Osteocyte (in vitro differentiated cells): ENCODE results near the gene DEDD2. TPM values are rescaled to one million over a fixed set of nuclear protein-coding genes. Genes with fewer than 3 reads are reported as not detected.

Experiments used
- DNase-seq: peaks from one replicate; pipeline ENCODE4 v3.0.0; 2021; ENCODE audit warnings: mixed read lengths; ENCODE audit not compliant: unreplicated experiment; ENCODE audit errors: extremely low spot score
- H3K27ac Mint-ChIP-seq: one replicate; pipeline ENCODE4 v1.8.0; 2021; ENCODE audit warnings: mild to moderate bottlenecking, mixed read lengths; ENCODE audit not compliant: unreplicated experiment
- H3K27me3 Mint-ChIP-seq: one replicate; pipeline ENCODE4 v1.8.0; 2021; ENCODE audit warnings: mixed read lengths; ENCODE audit not compliant: unreplicated experiment
- H3K36me3 Mint-ChIP-seq: one replicate; pipeline ENCODE4 v1.8.0; 2021; ENCODE audit warnings: mixed read lengths; ENCODE audit not compliant: unreplicated experiment
- H3K4me1 Mint-ChIP-seq: one replicate; pipeline ENCODE4 v1.8.0; 2021; ENCODE audit warnings: mixed read lengths; ENCODE audit not compliant: unreplicated experiment
- H3K4me3 Mint-ChIP-seq: one replicate; pipeline ENCODE4 v1.8.0; 2021; ENCODE audit warnings: mild to moderate bottlenecking, moderate library complexity, mixed read lengths; ENCODE audit not compliant: unreplicated experiment
- H3K9me3 Mint-ChIP-seq: one replicate; pipeline ENCODE4 v1.8.0; 2021; ENCODE audit warnings: mixed read lengths; ENCODE audit not compliant: unreplicated experiment
- CTCF ChIP-seq: fragments of 200-600 bp; sonication (generic); IDR thresholded peaks from 2 replicates; pipeline ENCODE4 v1.5.0; 2021; ENCODE audit warnings: antibody characterized with exemption, mild to moderate bottlenecking, moderate library complexity
- total RNA-seq: library from RNA; stranded (reverse); gene quantifications from 2 replicates; pipeline ENCODE4 v1.2.1, GENCODE V29; 2021

The DEDD2 gene
- total RNA-seq, 1 donor from 2014 or later, result 27.4 TPM

- Mint-ChIP-seq H3K36me3 (peaks cover 5% of the 10 kb centered on the region), H3K27me3 (no peaks in the 10 kb centered on the region), H3K4me1 (peaks cover 57% of the 10 kb centered on the region), H3K27ac (peak overlapping the region; percentile 85), H3K4me3 (peak overlapping the region; percentile 86), H3K9me3 (no peaks in the 10 kb centered on the region)
- no peak for DNase-seq
- TF ChIP-seq CTCF, result no peak
Observed at GRCh38 chr19:42242069-42242511, 24.6 kb upstream of the DEDD2 start.

DNA sequence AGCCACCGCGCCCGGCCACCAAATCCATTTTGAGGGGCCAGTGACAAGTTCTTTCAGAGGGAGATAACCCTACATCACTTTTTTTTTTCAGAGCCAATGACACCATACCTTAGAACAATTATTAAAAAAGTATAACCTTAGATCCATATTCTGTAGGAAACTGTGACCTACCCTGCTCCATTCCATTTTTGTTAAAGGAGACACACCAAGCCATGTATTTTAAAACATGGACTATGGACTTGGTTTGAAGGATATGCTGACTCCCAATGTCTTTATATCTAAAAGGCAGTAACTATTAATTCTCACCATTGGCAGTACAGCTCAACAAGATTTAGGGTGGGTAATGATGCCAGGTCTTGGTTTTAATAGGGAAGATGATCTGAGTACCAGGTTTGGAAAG lies 23.8 kb upstream of the DEDD2 start:
- Mint-ChIP-seq H3K36me3 (peaks cover 7% of the 10 kb centered on the region), H3K9me3 (no peaks in the 10 kb centered on the region), H3K27ac (peak overlapping the region; percentile 85), H3K27me3 (no peaks in the 10 kb centered on the region), H3K4me3 (peak overlapping the region; percentile 86), H3K4me1 (peaks cover 49% of the 10 kb centered on the region)
- no peak for TF ChIP-seq CTCF
- DNase-seq, result no peak

DNA sequence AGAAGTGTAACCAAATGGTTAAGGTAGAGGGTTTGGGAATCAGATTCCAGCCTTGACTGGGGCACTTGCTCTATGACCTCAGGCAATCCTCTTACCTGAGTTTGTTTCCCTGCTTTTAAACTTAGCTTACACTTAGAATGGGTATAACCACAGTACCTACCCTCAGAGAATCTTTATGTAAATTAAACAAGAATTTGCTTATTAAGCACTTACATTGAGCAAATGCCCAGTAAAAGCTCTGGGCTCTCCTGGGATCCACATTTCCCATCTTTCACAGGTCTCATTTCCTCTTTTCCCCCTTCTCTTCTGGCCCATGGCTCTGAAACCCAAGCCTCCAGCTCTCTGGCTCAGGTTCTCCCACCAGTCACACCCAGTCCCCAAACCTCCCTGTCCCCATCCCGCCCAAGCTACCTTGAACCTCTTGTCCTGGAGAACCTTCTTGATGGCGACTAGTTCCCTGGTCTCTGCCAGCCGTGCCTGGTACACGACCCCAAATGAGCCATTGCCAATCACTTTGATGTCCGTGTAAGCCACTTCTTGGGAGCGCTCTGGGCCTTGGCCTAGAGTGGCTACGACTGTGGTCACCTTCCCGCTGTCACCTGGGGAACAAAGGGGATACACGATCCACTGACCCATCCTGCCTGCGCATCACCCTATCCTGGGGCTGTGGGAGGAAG lies 22.2 kb upstream of the DEDD2 start:
- H3K9me3 Mint-ChIP-seq, result no peaks in the 10 kb centered on the region
- H3K4me1 Mint-ChIP-seq, result peaks cover 35% of the 10 kb centered on the region
- DNase-seq, result no peak
- TF ChIP-seq CTCF, result no peak
- H3K27ac Mint-ChIP-seq, result no peak overlapping the region
- no peaks in the 10 kb centered on the region for H3K27me3 Mint-ChIP-seq
- H3K36me3 Mint-ChIP-seq, result peaks cover 11% of the 10 kb centered on the region
- no peak overlapping the region for H3K4me3 Mint-ChIP-seq

DNA sequence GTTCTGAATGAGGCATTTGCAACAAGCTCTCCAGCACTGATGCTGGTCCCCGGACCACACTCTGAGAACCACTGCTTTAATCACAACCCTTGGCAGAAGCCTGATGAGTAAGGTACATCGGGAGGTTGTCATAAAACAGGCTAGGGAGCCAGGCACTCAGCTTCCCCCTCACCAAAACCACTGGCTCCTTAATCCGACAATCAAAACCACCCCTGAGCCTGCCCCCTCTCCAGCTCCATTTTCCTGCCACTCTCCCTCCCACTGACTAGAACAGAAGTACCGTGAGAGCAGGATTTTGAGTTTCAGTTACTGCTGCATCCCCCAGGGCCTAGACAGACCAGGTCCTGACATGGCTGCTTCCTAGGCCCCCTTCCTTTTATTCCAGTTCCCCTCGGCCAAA lies 17.7 kb upstream of the DEDD2 start:
- TF ChIP-seq CTCF, result no peak
- no peaks in the 10 kb centered on the region for H3K9me3 Mint-ChIP-seq
- H3K36me3 Mint-ChIP-seq, result peaks cover 30% of the 10 kb centered on the region
- H3K27ac Mint-ChIP-seq, result no peak overlapping the region
- no peak overlapping the region for H3K4me3 Mint-ChIP-seq
- H3K4me1 Mint-ChIP-seq, result peaks cover 14% of the 10 kb centered on the region
- no peak for DNase-seq
- H3K27me3 Mint-ChIP-seq, result no peaks in the 10 kb centered on the region

DNA sequence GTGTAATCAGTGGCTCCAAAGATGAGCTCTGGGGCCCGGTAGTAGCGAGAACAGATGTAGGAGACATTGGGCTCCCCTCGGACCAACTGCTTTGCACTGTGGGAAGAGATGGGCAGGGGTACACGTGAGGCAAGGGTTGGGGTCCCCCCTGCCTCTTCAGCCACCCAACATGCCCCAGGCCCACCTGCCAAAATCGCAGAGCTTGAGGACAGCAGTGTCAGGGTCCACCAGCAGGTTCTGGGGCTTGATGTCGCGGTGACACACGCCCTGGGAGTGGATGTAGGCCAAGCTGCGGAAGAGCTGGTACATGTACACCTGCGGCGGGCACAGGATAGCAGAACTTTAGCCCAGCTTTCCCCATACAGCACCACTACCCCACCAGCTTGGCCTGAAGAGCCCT lies 16.9 kb upstream of the DEDD2 start:
- Mint-ChIP-seq H3K27ac (no peak overlapping the region), H3K4me3 (no peak overlapping the region), H3K9me3 (no peaks in the 10 kb centered on the region), H3K36me3 (peaks cover 30% of the 10 kb centered on the region), H3K27me3 (no peaks in the 10 kb centered on the region), H3K4me1 (peaks cover 10% of the 10 kb centered on the region)
- DNase-seq, result no peak
- no peak for TF ChIP-seq CTCF
